HG03039 (cell line): Measurements from ENCODE around the gene RAB8B.

Experiments used
- ATAC-seq: cut with Tn5 transposase; IDR thresholded peaks from one replicate; pipeline ENCODE4 v1.9.1; 2021; ENCODE audit warnings: mild to moderate bottlenecking, moderate library complexity; ENCODE audit not compliant: unreplicated experiment

Gene RAB8B

DNA sequence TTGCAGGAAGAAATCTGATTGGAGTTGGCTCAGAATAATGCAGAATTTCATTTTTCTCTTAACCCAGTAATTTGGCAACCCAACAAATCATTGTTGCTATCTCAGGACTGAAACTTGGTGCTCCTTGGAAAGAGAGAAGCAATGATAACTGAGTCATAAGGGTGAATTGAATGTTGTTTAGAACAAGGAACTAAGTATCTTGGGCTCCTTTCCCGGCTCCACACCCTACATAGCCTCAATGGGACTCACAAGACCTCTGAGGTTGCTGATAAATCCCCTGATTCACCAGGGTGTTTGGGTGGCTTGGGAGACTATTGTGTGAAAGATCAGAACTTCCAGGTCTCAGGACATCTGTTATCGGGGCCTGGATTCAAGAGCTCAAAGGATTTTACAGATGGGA is 7.8 kb upstream of the RAB8B start:
- no peak for ATAC-seq

DNA sequence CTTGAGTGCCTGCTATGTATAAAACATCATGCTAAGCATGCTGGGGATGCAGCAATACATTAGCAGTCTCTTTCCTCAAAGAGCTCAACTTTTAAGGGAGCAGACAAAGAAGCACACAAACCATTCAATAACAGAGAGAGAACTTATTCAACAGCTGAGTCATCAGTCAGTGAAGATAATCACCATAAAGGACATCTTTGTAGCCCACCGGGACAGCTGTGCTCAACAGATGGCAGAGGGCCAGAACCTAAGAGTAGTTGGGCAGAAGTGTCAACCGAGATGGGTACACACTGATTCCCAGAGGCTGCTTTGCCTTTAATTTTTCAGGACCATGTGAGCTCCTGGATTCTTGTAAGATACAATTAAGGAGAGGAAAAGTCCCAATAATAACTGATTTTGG is 4.2 kb upstream of the RAB8B start:
- no peak for ATAC-seq

DNA sequence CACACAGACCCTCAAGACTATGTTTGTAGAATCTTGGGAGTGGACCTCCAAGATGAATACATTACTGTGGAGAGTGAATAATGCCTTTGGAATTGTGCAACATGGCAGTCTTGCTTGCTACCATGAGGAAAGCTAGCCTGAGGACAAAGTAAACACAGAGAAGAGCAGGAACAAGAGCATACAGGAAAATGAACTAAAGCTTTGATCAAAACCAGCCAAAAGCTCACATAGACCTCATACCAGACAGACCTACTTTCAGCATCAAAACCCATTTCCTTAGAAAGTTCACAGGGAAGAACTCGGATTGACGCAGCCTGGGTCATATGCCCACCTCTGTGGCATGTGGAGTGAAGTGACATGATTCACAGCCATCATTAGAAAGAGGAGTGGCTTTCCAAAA is 3.3 kb upstream of the RAB8B start:
- no peak for ATAC-seq

- ATAC-seq, result no peak
Measured at GRCh38 chr15:63187589-63188226, 1.7 kb upstream of the RAB8B start.

DNA sequence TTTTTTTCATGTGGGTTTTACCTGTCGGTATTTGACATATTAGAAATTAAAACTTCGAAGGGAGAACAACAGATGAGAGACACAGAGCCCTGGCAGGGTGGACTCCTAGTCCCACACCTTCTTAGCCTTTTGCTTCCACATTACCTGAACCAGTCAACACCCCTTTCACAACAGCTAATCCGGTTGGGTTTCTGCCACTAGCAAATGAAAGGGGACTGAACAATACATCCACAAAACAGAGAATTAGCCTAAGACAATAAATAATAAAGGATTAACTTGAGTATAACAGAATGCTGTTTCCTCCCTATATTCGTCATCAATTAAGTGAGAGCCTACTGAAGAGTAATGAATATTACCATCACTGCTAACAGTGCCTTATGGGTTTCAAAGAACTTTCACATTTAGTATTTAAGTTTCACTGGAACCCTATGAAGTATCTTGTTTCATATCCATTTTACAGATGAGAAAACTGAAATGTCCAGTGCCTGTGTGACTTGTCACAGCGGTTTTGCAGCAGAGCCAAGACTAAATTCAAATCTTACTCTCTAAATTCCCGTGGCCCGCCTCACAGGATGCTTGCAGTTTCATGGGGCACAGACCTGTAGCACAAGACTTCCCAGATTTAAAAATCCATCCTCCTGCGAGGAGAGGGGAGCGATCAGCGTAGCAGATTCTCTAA is 1.0 kb upstream of the RAB8B start:
- no peak for ATAC-seq

DNA sequence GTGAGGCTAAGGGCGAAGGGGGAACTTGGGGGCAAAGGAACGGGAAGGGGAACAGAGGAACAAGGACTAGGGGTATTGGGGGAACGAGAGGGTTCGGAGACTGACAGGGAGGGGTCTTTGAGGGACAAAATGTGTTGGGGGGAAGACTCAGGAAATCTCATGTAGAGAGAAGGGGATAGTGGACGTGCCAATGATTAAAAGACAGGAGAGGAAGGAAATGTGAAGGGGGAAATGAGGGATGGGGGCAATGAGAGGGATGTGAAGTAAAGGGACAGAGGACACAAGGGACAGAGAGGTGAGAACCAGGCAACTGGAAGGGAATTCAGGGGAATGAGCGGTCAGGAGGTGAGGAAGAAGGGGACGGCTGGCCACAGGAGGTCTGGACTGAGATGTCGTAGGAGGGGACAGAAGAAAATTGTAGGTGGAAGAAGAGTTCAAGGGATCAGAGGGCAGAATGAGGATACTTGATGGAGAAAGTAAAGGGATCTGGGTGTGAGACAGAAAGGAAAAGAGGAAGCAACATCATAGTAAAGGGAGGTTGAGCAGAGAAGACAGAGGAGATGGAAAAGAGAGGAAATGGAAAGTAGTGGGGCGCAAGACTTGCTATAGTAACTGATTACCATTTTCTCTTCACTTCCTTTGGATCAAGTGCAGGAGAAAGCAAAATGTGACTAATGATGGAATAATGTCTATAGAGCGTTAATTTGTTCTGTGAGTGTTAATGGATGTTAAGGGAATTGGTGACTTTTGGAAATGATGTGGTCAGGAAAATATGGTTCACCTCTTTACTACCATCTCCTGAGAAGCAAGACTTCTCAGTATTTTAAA is 749 bp downstream of the RAB8B start:
- ATAC-seq, result no peak

DNA sequence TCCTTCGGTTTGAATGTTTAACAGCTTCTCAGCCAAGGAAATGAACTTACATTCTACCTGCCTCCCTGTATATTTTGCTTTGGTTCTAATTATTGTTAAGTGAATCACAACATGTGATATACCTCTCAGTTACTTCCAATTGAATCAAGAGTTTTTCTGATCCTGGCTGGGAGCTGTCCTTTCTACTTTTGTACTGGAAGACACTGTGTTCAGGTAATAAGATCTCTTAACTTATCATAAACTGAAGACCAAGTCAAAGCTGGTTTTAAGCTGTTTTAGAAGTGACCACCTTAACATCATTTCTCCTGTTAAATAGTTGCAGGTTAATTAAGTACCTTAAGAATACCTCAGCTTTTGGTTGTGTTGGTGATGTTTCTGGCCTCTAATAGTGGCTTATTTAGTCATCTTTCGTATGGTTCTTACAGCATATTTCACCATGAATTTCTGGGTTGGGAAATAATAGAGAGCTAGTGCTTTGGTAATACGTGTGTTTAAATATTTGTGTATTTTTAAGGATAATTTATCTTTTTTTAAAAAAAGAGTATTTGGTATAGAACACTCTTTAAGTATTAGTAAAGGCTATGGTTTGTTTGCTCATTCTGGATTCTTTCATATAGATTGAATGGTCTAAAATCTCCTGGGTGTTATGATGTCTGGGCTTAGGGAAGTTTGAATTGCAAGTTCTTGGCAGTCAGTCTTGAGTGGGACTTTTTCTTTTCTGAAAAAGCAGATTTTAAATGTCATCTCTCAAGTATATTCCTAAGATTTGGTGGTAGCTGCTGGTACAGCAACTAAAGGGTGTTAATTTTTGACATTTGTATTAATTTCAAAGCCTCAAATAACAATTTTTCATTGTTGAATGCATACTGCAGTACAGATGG is 1.6 kb downstream of the RAB8B start:
- no peak for ATAC-seq

- no peak for ATAC-seq
Measured at GRCh38 chr15:63191895-63192618, 2.7 kb downstream of the RAB8B start.

- no peak for ATAC-seq
Measured at GRCh38 chr15:63192619-63193206, 3.3 kb downstream of the RAB8B start.

- ATAC-seq, result no peak
Measured at GRCh38 chr15:63194302-63194701, 4.9 kb downstream of the RAB8B start.

DNA sequence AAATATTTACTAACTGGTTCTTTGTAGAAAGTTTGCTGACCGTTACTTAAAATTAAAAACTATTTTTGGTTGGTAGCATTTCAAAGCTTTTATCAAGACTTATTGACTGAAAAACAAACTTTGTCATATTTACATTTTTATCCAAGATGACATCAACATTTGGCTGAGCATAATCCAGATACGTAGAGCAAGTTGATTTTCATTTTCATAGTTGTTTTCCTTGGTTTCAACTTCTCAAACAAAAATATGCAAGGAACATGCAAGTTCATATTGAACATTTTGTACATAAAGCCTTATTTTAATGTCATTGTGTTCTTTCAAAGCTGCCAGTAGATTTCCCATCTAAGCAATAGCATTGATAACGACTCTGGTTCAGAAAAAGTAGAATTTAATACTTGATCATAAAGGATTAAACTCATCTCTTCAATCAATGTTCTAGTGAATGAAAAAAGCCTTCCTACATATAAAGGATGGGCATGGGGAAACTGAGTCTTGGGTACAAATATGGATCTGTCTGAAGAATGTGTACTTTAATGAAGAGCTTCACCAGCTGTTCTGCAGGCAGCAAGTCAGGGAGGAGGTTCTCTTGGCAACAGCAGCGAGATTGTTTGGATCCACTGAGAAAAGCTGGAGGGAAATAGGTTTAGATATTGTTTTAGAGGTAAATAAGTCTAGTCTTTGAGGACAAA is 5.6 kb downstream of the RAB8B start:
- no peak for ATAC-seq

GRCh38 chr15:63195569-63196015 is 6.2 kb downstream of the RAB8B start:
- ATAC-seq, result no peak

GRCh38 chr15:63196842-63197241 is 7.4 kb downstream of the RAB8B start:
- no peak for ATAC-seq

- ATAC-seq, result no peak
Measured at GRCh38 chr15:63197626-63198025, 8.2 kb downstream of the RAB8B start.

GRCh38 chr15:63198371-63199250 is 9.2 kb downstream of the RAB8B start:
- no peak for ATAC-seq

DNA sequence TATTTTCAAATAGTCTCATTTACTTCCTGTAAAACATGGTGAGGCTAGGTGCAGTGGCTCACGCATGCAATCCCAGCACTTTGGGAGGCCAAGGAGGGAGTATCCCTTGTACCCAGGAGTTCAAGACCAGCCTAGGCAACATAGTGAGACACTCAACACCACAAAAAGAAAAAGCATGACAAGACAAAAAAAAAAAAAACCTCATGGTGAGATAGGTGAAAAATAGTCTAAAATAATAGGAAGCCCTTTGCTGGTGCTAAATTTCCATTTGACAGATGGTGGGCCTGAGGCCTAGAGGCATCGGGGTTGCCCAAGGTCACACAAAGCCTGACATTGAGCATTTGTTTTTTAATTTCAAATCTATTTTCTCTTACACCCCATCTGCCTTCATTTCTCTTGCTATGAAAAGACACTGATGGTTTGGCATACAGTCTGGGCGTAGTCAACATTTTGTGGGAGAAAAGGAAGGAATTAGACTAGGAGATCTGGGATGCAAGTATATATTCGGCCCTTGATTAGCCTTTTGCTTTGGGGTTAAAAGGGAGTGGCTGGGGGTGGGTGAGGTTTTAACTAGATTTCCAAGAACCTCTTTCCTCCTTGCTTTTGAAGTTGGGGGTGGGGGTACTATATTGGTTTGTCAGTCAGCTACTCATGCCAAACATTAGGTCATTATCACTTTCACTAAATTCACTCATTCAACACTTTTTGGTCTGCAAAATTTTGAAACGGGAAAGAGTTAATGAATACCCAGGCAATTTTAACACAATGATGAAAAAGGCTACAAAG is 11.3 kb downstream of the RAB8B start:
- ATAC-seq, result no peak

DNA sequence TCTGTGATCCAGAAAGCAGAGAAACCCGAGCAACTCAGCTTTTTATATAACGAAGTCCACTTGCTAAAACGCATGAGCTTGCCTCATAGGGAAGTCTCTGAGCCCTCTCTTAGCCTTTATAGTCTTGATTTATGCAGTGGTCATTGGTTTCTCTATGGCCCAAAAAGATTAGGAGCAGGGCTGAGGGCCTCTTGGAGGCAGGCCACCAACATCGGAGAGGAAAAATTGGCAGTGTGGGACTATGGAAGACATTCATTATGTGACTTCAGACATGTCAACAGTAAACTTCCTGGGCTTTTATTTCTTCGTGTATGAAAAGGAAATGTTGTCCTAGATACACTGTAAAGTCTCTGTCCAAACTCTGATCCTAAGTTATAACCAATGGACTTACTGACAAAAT is 13.5 kb downstream of the RAB8B start:
- ATAC-seq, result no peak
